Subcutaneous adipose tissue (tissue), 4 donors: Measurements from ENCODE around the gene SLC6A18. TPM values are rescaled to one million over a fixed set of nuclear protein-coding genes. Genes with fewer than 3 reads are reported as not detected.

Experiments used
- CTCF ChIP-seq: fragments of 450-650 bp; IDR thresholded peaks from one replicate; pipeline ENCODE4 v1.5.1; 2016; ENCODE audit warnings: low read depth, mild to moderate bottlenecking, control low read depth, antibody characterized with exemption, moderate library complexity
- total RNA-seq, 4 donors: library from RNA; depleted of rRNA; stranded (reverse); fragments of >200 nt; gene quantifications; one replicate each; pipeline ENCODE4 v1.1.0, GENCODE V29; 2016

Gene SLC6A18
- total RNA-seq, 4 donors from 2014 or later = not detected

- TF ChIP-seq CTCF = no peak
These were observed 40.7 kb upstream of the SLC6A18 start for GRCh38 chr5:1184481-1184880.

DNA sequence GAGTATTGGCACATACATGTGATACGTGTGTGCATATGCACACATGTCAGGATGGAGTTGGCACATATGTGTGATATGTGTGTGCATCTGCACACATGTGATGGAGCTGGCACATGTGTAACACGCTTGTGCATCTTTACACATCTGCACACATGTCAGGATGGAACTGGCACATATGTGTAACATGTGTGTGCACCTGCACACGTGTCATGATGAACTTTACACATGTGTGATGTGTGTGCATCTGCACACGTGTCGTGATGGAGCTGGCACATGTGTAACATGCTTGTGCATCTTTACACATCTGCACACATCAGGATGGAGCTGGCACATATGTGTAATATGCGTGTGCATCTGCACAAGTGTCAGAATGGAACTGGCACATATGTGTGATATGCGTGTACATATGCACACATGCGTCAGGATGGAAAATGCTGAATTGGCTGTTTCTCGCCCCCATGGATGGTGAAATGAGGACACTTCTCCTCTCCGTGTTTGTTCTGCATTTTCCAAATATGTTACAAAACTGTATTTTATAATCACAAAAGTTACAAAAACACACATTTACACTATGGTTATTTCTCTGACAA lies 40.0 kb upstream of the SLC6A18 start:
- TF ChIP-seq CTCF = no peak

GRCh38 chr5:1185629-1186350 lies 39.4 kb upstream of the SLC6A18 start:
- TF ChIP-seq CTCF = no peak

DNA sequence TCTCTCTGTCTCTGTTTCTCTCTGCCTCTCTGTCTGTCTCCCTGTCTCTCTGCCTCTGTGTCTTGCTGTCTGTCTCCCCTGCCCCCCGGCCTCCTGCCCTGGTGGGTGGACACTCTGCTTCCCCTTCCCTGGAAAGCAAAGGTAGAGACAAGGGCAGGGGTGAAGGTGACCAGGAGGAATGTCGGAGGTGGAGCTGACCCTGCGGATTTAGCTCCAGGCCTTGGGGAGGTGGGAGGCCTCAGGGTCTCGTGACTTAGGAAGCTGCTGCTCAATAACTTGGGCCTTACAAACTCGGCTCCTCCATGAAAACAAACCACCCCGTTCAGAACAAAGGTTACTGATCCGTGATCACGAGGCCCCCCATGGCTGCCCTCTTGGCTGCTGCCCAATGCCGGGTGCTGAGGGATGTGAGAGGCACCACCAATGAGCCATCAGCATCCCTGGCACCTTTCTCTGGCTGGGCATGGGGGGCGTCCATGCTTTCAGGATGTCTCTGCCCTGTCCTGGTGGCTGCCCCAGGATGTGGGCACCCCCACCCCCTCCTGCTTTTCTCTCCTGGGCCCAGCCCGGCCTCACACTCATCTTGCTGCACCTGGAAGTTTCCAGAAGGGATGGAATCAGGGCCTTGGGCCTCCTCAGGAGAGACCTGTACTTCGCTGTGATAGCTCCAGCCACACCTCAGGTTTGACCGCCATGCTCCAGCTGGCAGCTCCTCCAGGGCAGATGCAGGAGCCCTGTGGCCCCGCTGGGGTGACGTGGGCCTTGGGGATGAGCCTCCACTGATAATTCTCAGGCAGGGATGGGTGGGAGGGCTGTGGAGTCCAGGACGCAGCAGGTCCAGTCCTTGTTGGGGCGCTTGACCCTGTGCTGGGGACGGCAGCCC lies 38.6 kb upstream of the SLC6A18 start:
- no peak for TF ChIP-seq CTCF

DNA sequence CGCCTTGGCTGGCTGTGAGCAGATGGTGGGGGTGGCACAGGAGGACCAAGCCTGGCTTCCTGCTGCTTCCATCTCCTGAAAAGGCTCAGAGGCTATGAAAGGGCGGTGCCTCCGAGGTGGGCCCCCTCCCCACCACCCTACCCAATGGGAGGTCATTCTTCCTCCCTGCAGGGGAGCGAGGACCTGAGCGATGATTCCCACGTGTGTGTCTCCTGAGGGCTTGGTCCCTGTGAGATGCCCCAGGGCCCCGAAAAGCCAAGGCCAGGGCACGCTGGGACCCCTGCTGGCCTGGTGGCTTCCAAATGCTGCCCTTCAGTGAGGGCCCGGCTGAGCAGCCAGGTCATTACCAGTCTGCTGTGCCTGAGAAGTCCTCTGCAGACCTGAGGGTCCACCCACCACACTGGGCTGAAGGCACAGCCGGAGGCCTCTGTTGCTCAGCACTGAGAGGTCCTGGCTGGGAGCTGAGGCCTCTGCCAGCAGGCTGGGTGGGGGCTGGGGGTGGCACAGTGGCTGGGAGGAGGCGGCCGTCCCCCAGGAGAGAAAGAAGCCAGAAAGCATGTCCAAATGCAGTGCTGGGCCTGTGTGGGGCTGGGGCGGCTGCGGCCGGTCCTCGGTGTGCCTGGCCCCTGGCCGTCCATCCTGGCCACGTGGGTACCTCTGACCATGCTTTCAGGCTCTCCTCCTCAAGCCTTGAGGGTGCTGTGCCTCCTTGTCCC lies 37.8 kb upstream of the SLC6A18 start:
- no peak for TF ChIP-seq CTCF

GRCh38 chr5:1187950-1188334 lies 37.2 kb upstream of the SLC6A18 start:
- no peak for TF ChIP-seq CTCF

GRCh38 chr5:1188464-1188863 lies 36.7 kb upstream of the SLC6A18 start:
- TF ChIP-seq CTCF = no peak
